Nephron (organoid): ENCODE data around the gene LIMK1.
A peak's percentile ranks its signal among the peaks of the same experiment; 100 is the strongest.

Experiments used
- H3K27ac Mint-ChIP-seq, 3 experiments: 2 replicates each; pipeline ENCODE4 v1.8.0; 2020; ENCODE audit warnings: mixed read lengths in 3 of 3, mild to moderate bottlenecking in 2 of 3, moderate library complexity in 1 of 3
- H3K27me3 Mint-ChIP-seq: 2 replicates; pipeline ENCODE4 v1.8.0; 2021; ENCODE audit warnings: low read depth, mild to moderate bottlenecking, moderate library complexity, mixed read lengths
- H3K36me3 Mint-ChIP-seq: 2 replicates; pipeline ENCODE4 v1.8.0; 2020; ENCODE audit warnings: low read depth, mixed read lengths
- H3K4me1 Mint-ChIP-seq: 2 replicates; pipeline ENCODE4 v1.8.0; 2020; ENCODE audit warnings: mixed read lengths
- H3K4me3 Mint-ChIP-seq, 3 experiments: 2 replicates each; pipeline ENCODE4 v1.8.0; 2020; ENCODE audit warnings: mild to moderate bottlenecking in 3 of 3, mixed read lengths in 3 of 3, moderate library complexity in 2 of 3
- H3K9me3 Mint-ChIP-seq: 2 replicates; pipeline ENCODE4 v1.8.0; 2020; ENCODE audit warnings: mixed read lengths
- CTCF ChIP-seq, 3 experiments: fragments of 200-600 bp; sonication (generic); IDR thresholded peaks; one replicate each; pipeline ENCODE4 v1.5.0; 2021; ENCODE audit warnings: antibody characterized with exemption in 3 of 3; ENCODE audit not compliant: unreplicated experiment in 3 of 3

The LIMK1 gene

GRCh38 chr7:74143383-74143782, 59.8 kb downstream of the LIMK1 start:
- Mint-ChIP-seq H3K27me3 (no peaks in the 10 kb centered on the region), H3K4me3 (no peak overlapping the region), H3K9me3 (peaks cover 5% of the 10 kb centered on the region), H3K27ac (no peak overlapping the region), H3K36me3 (no peaks in the 10 kb centered on the region), H3K4me1 (no peaks in the 10 kb centered on the region)
- TF ChIP-seq CTCF (IDR thresholded peaks at IDR 0.05; ENCODE audit: unreplicated experiment in 3 of 3): no peak

- Mint-ChIP-seq H3K27ac (no peak overlapping the region), H3K36me3 (no peaks in the 10 kb centered on the region), H3K4me3 (no peak overlapping the region), H3K4me1 (peaks cover 7% of the 10 kb centered on the region), H3K27me3 (no peaks in the 10 kb centered on the region), H3K9me3 (peaks cover 5% of the 10 kb centered on the region)
- TF ChIP-seq CTCF (IDR thresholded peaks at IDR 0.05; ENCODE audit: unreplicated experiment in 3 of 3): no peak
These were observed 64.9 kb downstream of the LIMK1 start for GRCh38 chr7:74148491-74148890.

GRCh38 chr7:74149071-74149470, 65.5 kb downstream of the LIMK1 start:
- Mint-ChIP-seq H3K27ac (peak overlapping the region; percentile 76 to 87 (median 86)), H3K9me3 (peaks cover 5% of the 10 kb centered on the region), H3K4me1 (peaks cover 7% of the 10 kb centered on the region), H3K27me3 (no peaks in the 10 kb centered on the region), H3K4me3 (no peak overlapping the region), H3K36me3 (no peaks in the 10 kb centered on the region)
- TF ChIP-seq CTCF (IDR thresholded peaks at IDR 0.05; ENCODE audit: unreplicated experiment in 3 of 3): no peak

- Mint-ChIP-seq H3K4me1 (peaks cover 7% of the 10 kb centered on the region), H3K27me3 (no peaks in the 10 kb centered on the region), H3K4me3 (no peak overlapping the region), H3K9me3 (peaks cover 5% of the 10 kb centered on the region), H3K36me3 (no peaks in the 10 kb centered on the region), H3K27ac (peak overlapping the region; percentile 76 to 87 (median 86))
- TF ChIP-seq CTCF (IDR thresholded peaks at IDR 0.05; ENCODE audit: unreplicated experiment in 3 of 3): no peak
These were observed 66.0 kb downstream of the LIMK1 start for GRCh38 chr7:74149603-74150002.

- TF ChIP-seq CTCF (IDR thresholded peaks at IDR 0.05; ENCODE audit: unreplicated experiment in 3 of 3): no peak
- H3K27ac Mint-ChIP-seq: no peak overlapping the region
- H3K27me3 Mint-ChIP-seq: no peaks in the 10 kb centered on the region
- H3K4me1 Mint-ChIP-seq: peaks cover 7% of the 10 kb centered on the region
- no peak overlapping the region for H3K4me3 Mint-ChIP-seq
- no peaks in the 10 kb centered on the region for H3K9me3 Mint-ChIP-seq
- H3K36me3 Mint-ChIP-seq: no peaks in the 10 kb centered on the region
These were observed 70.1 kb downstream of the LIMK1 start for GRCh38 chr7:74153736-74154135.

- no peaks in the 10 kb centered on the region for H3K9me3 Mint-ChIP-seq
- TF ChIP-seq CTCF (IDR thresholded peaks at IDR 0.05; ENCODE audit: unreplicated experiment in 3 of 3): no peak
- no peaks in the 10 kb centered on the region for H3K4me1 Mint-ChIP-seq
- H3K36me3 Mint-ChIP-seq: no peaks in the 10 kb centered on the region
- H3K27me3 Mint-ChIP-seq: no peaks in the 10 kb centered on the region
- no peak overlapping the region for H3K27ac Mint-ChIP-seq
- no peak overlapping the region for H3K4me3 Mint-ChIP-seq
These were observed 72.3 kb downstream of the LIMK1 start for GRCh38 chr7:74155810-74156395.
